ENCODE data around the gene MSI2. TPM values are rescaled to one million over a fixed set of nuclear protein-coding genes. Genes with fewer than 3 reads are reported as not detected.

MSI2 gene
- total RNA-seq, 1 donor from 2014 or later, result 31.3 TPM

DNA sequence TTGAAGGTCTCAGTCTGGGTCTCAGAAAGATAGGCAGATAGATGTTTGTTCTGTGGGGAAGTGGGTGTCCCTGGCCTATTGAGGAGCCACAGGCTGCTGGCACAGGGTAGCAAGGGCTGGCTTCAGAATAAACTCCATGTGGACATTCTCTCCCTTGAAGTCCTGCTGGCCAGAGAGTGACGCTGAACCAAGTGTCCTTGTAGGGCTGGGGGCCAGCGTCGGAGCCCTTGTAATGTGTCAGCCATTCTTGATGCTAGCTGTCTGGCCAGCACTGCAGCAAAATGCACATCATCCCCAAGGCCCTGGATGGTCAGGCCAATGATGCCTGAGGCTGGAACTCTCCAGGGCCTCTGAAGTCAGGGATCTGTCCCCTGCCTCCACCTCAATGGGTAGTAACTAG, 385.4 kb downstream of the MSI2 start:
- TF ChIP-seq CTCF (IDR thresholded peaks at IDR 0.05), result no peak
- no peak overlapping the region for H3K27ac ChIP-seq
- no peak overlapping the region for H3K4me3 ChIP-seq
- H3K36me3 ChIP-seq, result no peaks in the 10 kb centered on the region
- intact Hi-C loops (cut with DNase I), result no loop called here
- no peak for DNase-seq
- ATAC-seq, result no peak
- no peaks in the 10 kb centered on the region for H3K4me1 ChIP-seq
- no peaks in the 10 kb centered on the region for H3K9me3 ChIP-seq
- H3K27me3 ChIP-seq, result no peaks in the 10 kb centered on the region

GRCh38 chr17:57643062-57643461, 386.7 kb downstream of the MSI2 start:
- DNase-seq, result no peak
- Histone ChIP-seq H3K9me3 (no peaks in the 10 kb centered on the region), H3K27me3 (no peaks in the 10 kb centered on the region), H3K4me1 (no peaks in the 10 kb centered on the region), H3K36me3 (no peaks in the 10 kb centered on the region), H3K27ac (no peak overlapping the region), H3K4me3 (no peak overlapping the region)
- no peak for ATAC-seq
- intact Hi-C loops (cut with DNase I), result no loop called here
- no peak for TF ChIP-seq CTCF (IDR thresholded peaks at IDR 0.05)

GRCh38 chr17:57644326-57644725, 388.0 kb downstream of the MSI2 start:
- ATAC-seq (no peak), DNase-seq (no peak)
- Histone ChIP-seq H3K27ac (no peak overlapping the region), H3K9me3 (no peaks in the 10 kb centered on the region), H3K4me1 (no peaks in the 10 kb centered on the region), H3K4me3 (no peak overlapping the region), H3K27me3 (no peaks in the 10 kb centered on the region), H3K36me3 (no peaks in the 10 kb centered on the region)
- no peak for TF ChIP-seq CTCF (IDR thresholded peaks at IDR 0.05)
- intact Hi-C loops (cut with DNase I), result no loop called here

DNA sequence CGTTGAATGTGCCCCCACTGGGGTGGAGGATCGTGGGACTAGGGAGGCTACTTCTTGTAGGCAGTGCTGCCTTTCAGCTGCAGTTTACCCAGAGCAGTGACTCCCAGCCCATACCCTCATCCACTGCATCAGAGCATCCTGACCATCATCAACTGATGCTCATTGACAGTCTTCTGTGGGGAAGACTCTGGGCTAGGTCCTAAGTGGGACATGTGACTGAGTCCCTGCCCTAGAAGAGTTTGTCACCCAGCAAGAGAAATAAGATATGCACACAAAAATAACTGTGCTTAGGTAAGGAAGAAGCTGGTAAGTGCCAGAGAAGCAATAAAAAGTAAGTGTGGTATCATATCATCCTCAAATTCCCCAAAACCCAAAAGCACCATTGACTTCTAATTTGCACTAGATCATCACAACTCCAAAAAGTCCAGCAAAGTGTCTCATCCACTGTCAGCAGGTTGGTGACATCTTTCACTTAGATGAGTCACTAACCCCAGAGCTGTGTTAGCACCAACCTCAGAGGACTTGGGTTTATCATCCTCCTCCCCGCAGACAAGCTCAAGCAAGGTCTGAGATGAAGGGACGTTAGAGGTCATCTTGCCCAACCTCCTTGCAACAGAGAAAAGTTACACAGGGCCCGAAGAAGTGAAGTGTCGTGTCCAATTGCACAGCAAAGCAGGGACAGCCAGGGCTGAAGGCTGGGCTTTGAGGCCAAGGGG, 389.8 kb downstream of the MSI2 start:
- H3K9me3 ChIP-seq, result no peaks in the 10 kb centered on the region
- H3K27ac ChIP-seq, result no peak overlapping the region
- TF ChIP-seq CTCF (IDR thresholded peaks at IDR 0.05), result no peak
- intact Hi-C loops (cut with DNase I), result no loop called here
- no peaks in the 10 kb centered on the region for H3K36me3 ChIP-seq
- ATAC-seq, result no peak
- H3K4me1 ChIP-seq, result no peaks in the 10 kb centered on the region
- no peak overlapping the region for H3K4me3 ChIP-seq
- H3K27me3 ChIP-seq, result no peaks in the 10 kb centered on the region
- no peak for DNase-seq

- H3K4me3 ChIP-seq, result no peak overlapping the region
- TF ChIP-seq CTCF (IDR thresholded peaks at IDR 0.05), result no peak
- no peak overlapping the region for H3K27ac ChIP-seq
- no peaks in the 10 kb centered on the region for H3K9me3 ChIP-seq
- intact Hi-C loops (cut with DNase I), result no loop called here
- no peak for DNase-seq
- H3K4me1 ChIP-seq, result no peaks in the 10 kb centered on the region
- no peaks in the 10 kb centered on the region for H3K36me3 ChIP-seq
- ATAC-seq, result no peak
- no peaks in the 10 kb centered on the region for H3K27me3 ChIP-seq
These were observed 392.4 kb downstream of the MSI2 start for GRCh38 chr17:57648720-57649119.

- Histone ChIP-seq H3K9me3 (no peaks in the 10 kb centered on the region), H3K36me3 (no peaks in the 10 kb centered on the region), H3K27ac (no peak overlapping the region), H3K27me3 (no peaks in the 10 kb centered on the region), H3K4me1 (no peaks in the 10 kb centered on the region), H3K4me3 (no peak overlapping the region)
- DNase-seq (no peak), ATAC-seq (no peak)
- intact Hi-C loops (cut with DNase I), result no loop called here
- no peak for TF ChIP-seq CTCF (IDR thresholded peaks at IDR 0.05)
These were observed 392.9 kb downstream of the MSI2 start for GRCh38 chr17:57649191-57649590.

Data from upper lobe of right lung (tissue), 1 donor.